GM10266 (cell line): ENCODE data around the gene RAD51AP2.

ENCODE experiments used
- DNase-seq: peaks from one replicate; pipeline ENCODE4 v3.0.0; 2012; ENCODE audit errors: extremely low spot score
- TF ChIP-seq, protein P1 (sequence below): IDR thresholded peaks from 2 replicates; pipeline ENCODE4 v1.5.1; 2012; ENCODE audit warnings: mild to moderate bottlenecking, low read depth; ENCODE audit not compliant: control insufficient read depth, insufficient read depth; ENCODE audit errors: missing control alignments

Gene RAD51AP2

DNA sequence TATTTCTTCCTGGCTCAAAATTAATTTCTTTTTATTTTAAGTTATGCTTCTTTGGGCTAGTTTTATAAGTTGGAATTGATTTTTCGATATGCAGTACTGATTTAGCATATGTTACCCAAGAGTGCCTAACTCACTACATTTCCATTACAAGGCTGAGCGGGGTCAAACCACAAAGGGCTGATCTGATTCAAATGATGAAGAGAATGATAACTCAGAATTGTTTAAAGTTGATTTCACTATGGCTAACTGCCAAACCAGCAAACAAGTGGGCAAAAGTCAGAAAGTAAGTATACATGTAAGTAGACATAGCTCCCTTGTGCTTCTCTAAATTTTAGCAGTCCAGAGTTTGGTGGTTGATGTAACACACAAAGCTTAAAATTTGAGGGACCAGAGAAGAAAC lies 35.6 kb downstream of the RAD51AP2 start:
- DNase-seq = no peak
- TF ChIP-seq, protein P1, sequence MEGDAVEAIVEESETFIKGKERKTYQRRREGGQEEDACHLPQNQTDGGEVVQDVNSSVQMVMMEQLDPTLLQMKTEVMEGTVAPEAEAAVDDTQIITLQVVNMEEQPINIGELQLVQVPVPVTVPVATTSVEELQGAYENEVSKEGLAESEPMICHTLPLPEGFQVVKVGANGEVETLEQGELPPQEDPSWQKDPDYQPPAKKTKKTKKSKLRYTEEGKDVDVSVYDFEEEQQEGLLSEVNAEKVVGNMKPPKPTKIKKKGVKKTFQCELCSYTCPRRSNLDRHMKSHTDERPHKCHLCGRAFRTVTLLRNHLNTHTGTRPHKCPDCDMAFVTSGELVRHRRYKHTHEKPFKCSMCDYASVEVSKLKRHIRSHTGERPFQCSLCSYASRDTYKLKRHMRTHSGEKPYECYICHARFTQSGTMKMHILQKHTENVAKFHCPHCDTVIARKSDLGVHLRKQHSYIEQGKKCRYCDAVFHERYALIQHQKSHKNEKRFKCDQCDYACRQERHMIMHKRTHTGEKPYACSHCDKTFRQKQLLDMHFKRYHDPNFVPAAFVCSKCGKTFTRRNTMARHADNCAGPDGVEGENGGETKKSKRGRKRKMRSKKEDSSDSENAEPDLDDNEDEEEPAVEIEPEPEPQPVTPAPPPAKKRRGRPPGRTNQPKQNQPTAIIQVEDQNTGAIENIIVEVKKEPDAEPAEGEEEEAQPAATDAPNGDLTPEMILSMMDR = no peak

DNA sequence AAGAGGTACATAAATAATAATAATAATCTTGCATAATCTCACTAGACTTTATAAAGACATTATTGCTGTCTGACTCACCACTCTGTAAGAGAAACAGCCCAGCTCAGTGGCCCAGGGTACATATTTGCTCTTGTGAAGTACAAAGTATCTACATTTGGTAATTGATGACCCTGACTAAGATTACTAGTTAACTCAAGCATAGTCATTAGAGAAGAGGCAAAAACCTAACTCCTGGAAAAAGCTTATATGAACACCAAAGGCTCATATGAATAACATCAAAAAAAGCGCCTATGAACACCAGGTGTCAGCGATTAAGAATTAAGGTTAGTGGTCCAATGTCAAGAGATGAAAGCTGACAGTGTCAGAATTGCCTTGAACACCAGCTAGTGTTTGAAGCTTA lies 38.4 kb downstream of the RAD51AP2 start:
- DNase-seq = no peak
- TF ChIP-seq, protein P1 = no peak

DNA sequence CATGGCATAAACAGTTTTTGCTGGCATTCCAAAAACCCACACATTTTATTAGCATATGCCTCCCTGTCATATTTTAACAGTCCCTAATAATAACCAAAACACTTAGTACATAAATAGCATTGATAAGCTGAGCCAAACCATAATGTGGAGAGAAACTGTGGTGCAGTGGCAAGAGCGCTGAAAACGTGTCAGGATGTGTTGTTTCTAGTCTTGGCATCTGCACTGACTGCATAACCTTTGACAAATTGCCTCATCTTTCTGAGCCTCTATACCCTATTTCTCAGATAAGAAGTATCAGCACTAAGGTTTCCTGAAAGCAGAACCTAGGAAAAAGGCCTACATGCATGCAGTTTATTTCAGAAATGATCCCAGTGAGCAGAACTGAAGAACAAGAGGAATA lies 41.4 kb downstream of the RAD51AP2 start:
- TF ChIP-seq, protein P1 = no peak
- no peak for DNase-seq

DNA sequence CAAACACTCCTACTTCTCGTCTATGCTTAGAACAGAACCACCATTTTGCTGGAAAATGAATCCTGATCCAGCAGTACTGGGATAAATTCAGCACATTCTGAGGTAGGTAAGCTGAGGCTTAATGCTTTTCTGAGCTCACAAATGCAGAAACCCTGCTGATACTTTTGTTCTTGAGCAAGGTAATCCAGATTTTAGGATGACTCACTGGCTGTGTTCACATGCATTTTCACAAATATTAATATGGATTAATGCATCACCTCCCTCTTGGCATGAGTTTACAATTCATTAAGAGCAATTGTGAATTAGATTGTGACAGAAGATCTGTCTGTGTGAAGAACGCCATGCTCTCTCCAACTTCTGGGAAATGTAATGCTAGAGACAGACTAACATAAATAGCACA lies 42.2 kb downstream of the RAD51AP2 start:
- no peak for DNase-seq
- TF ChIP-seq, protein P1 = no peak

DNA sequence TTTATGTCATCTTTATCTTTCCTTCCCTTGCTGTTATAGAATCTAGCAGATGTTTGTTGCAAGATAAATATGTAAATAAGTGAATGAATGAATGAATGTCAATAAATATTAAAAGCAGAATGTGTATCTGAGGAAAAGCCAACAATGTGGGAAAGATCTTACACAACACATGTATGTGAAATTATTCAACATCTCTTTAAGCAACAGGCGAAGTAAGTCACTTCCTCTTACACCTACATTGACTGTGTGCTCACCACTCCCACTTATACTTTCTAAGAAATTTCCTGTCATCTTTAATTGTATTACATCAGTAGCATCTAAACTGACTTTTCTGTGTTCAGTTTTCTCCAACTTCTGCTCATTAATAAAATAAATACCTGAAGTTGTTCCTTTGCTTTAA lies 43.0 kb downstream of the RAD51AP2 start:
- no peak for DNase-seq
- TF ChIP-seq, protein P1 = no peak

DNA sequence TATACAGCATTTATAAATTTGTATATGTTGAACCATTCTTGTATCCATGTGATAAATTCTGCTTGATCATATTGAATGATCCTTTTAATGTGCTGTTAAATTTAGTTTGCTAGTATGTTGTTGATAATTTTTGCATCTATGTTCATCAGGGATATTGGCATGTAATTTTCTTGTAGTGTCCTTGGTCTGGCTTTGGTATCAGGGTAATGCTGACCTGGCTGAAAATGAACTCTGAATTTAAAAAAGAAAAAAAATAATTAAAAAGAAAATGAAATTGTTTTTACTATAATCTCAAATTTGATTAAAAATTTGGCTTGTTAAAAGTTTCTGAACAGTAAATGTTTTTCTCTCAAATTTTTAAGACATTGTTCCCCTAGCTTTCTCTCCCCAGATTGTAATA lies 46.3 kb downstream of the RAD51AP2 start:
- TF ChIP-seq, protein P1 = no peak
- no peak for DNase-seq

DNA sequence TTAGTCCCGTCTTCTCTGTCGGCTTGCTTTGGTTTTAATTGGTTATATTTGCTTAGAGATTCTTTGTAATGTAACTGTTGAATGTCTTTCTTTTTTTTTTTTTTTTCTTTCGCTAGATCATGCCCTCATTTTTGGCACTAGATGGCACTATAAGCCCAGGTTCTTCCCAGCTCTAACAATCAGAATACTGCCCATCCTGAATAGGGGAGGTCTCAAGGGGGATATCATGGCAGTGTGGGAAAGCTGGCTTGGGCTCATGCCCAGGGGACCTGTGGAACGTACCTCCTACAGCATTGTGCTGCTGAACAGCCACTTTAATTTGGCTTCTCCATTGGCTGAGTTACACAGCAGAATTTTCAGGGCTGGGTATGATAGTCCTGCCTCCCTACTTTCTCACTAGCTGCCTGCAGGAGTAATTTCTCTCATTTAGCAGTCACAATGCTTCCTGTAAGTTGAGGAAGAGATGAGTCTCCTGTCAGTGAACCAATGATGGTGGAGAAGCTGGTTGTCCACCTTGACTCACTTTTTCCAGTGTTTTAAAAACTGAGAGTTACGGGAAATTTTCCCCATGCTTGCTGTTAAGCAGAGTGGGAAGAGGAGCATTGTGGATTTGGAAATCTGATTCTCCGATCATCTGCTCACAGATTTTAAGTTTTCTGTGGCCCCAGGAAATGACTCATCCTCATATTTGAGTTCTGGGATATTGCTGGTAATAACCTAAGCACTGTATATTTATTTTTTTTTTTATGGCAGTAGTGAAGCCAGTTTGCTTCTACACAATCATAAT lies 47.2 kb downstream of the RAD51AP2 start:
- TF ChIP-seq, protein P1 = peak; percentile 38
- DNase-seq = peak; percentile 4
